HG02678 (cell line): ENCODE results near the gene NANP.
"Not testable (repeated sequence)": the region's sequence is repeated elsewhere in the genome, so short reads cannot be mapped to it uniquely, and the experiment has no call there.

Experiments
- ATAC-seq: cut with Tn5 transposase; IDR thresholded peaks from one replicate; pipeline ENCODE4 v1.9.1; 2021; ENCODE audit warnings: mild to moderate bottlenecking, moderate library complexity; ENCODE audit not compliant: unreplicated experiment

Gene NANP, protein sequence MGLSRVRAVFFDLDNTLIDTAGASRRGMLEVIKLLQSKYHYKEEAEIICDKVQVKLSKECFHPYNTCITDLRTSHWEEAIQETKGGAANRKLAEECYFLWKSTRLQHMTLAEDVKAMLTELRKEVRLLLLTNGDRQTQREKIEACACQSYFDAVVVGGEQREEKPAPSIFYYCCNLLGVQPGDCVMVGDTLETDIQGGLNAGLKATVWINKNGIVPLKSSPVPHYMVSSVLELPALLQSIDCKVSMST

DNA sequence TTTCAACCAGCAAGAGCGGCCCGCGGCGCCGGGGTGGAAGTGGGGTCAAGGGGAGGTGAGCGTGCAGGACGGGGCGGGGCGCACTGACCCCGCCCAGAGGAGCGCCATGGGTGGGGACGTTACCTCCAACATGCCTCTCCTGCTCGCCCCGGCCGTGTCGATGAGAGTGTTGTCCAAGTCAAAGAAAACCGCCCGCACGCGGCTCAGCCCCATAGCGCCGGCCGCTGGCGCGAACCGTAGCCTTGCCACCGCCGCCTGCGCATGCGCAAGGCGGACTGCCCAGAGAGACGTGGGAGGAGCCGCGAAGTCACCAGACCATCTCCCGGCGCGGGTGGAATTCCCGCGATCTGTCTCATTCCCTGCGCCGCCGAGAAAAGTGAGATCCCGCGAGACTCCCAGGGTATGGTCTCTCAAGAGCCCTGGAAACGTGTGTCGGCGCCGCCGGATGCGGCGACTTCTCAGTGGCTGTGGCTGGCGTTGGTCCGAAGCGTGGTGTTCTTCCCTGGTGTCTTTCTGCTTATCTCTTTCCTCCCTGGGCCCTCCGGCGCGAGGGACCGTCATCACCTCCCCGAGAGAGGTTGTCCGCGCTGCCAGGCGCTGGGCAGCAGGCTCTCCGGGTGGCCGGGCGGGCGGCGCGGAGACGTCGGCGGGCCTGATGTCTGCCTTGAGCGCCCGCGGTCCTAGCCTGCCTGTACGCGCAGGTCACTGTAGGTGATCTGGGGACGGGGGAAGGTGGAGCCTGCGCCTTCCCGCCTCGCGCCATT, at the start of gene NANP:
TSS of gene NANP (minus strand) at position 279 of the 764 bp plus-strand sequence. CDS start at position 213, 66 bp downstream.
- peak; percentile 80 for ATAC-seq

DNA sequence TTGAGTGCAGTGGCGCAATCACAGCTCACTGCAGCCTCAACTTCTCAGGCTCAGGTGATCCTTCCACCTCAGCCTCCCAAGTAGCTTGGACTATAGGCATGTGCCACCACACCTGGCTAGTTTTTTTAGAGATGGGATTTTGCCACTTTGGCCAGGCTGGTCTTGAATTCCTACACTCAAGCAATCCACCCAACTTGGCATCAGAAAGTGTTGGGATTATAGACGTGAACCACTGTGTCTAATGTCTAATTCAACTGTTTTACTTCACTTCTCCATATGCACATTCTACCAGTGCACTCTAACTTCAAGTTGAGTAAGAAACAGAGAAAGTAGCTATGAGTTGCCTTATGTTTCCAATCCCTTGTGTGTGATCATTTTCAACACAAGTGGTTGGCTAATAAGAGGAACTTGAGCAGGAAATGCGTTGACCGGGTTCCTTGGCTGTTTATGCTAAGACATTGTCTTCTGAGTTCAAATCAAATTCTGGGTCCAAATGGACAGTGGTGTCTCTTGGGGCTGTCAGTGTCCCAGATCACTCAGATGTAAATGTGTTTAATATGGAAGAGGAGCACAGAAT, 48.9 kb upstream of the NANP start:
- ATAC-seq: no peak

DNA sequence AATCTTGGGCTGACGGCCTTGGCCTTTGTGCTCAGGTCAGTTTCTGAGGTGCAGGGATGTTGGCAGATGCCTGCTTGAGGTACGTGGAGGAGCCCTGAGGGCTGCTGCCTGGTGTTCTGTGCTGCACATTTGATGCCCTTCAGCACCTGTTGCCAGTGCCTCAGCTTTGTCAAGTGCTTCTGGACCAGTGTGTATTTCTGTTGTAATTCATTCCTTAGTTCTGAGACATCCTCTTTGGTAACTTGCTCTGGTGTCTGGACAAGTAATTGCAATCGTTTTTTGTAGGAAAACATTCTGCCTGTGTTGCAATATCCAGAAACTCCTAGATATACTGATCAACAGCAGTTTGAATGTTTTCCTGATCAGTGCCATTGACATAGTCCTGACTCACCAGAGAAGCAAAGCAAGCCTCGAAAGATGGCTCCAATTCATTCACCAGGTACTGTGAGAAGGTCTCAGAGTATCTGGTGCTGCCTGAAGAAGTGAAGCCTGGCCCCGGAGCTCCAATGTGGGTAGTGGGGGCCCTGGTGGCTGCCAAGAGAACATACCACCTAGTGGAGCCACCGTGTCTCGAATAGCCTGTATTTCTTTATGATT, 46.1 kb upstream of the NANP start:
- ATAC-seq: no peak

DNA sequence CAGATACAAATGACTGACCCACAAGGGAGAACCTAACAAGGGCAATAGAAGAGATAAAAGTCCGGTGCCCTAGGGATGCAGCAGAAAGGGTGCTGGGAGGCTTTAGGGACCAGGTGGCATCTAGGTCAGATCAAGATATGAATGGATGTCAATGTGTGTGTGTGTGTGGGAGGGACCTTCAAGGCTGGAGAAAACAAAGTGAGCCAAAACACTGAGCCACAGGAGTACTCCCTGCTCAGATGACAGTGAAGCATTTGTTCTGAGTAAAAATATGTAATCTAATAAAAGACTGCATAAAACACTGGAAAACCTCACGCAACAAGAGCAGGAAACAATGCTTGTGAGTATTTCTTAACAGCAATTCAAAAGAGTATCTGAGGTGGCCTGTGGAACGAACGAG, 44.6 kb upstream of the NANP start:
- no peak for ATAC-seq

DNA sequence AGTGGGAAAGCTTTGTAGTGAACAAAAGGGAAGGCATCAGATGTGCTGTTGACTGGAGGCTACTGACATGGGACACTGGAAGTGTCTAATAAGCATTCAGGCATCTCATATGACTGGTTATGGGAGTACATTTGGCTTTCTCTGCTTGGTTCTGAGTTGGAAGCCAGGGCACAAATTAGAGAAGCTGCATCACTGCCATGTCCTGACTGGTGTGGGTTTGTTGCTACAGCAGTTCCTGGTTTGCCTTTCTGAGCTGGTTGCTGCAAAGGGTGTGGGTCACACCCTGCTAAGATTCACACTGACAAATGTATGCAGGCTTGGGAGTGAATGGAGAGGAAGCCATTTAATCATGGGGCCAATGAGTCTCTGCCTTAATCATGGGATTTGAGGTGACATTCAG, 36.2 kb upstream of the NANP start:
- ATAC-seq: no peak

DNA sequence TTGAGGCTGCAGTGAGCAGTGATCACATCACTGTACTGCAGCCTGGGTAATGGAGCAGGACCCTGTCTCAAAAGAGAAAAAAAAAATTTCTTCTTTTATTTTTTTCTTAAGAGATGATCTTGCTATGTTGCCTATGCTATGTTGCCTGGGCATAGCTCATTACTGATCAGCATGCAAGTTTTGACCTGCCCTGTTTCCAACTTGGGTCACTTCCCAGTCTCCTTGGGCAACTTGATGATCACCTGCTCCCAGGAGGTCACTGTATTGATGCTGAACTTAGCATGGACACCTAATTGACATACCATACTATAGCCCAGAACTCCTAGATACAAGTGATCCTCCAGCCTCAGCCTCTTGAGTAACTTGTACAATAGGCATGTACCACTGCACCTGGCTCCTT, 30.7 kb upstream of the NANP start:
- ATAC-seq: no peak

DNA sequence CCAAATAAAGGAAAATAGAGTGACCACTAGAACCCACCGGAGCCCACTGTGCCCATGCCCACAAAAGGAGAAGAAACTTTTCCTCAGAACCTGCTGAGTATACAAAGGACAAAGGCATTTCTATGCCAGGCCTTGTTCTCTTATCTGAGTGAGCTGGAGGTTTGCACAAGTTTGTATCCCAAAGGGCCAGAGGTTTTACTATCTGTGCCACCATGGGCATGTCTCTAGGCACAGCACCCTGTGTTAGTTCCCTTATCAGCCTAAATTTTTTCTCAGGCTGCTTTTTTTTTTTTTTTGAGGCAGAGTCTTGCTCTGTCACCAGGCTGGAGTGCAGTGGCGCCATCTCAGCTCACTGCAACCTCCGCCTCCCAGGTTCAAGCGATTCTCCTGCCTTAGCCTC, 29.1 kb upstream of the NANP start:
- ATAC-seq: not testable (repeated sequence)

DNA sequence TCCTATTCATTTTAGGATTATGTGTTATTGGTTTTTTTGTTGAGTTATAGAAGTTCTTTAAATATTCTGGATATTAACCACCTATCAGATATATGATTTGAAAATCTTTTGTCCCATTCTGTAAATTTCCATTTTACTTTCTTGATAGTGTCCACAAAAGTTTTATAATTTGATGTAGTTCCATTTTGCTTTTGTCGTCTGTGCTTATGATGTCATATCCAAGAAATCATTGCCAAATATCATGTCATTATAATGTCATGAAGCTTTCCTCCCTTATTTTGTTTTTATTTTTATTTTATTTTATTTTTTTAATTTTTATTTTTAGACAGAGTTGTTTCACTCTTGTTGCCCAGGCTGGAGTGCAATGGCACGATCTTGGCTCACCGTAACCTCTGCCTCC, 21.0 kb upstream of the NANP start:
- ATAC-seq: no peak

DNA sequence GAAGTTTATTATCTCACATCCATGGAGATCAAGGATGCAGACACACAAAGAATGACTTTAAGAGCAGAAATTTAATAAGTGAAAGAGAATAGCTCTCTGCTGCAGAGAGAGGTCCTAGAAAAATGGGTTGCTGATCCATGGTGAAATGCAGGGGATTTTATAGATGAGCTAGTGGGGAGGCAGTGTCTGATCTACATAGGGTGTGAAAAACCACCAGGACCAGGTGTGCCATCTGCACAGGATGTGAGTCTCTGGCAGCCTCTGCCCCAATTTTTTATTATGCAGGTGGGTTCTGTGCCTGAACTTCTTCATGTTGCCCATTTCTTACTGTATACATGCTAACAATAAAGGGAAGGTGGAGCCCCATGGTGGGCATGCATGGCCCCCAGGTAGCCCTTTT, 19.9 kb upstream of the NANP start:
- ATAC-seq: no peak

DNA sequence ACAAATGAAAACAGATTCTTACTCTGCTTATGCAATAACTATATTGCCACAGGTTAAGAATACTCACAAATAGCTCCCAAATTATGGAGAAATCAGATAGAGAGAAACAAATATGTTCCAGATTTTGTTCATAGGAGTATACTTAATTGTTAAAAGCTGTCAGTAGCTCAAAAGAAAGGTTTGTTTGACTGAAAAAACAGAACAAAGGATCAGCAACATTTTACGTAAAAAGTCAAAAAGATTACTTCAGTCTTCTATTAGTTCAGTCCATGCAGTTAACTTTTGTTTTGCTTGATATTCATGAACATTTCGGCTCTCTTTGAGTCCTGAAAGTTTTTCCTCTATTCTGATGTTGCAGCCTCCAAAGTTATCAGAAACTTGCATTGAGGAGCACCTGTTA, 13.4 kb upstream of the NANP start:
- no peak for ATAC-seq

DNA sequence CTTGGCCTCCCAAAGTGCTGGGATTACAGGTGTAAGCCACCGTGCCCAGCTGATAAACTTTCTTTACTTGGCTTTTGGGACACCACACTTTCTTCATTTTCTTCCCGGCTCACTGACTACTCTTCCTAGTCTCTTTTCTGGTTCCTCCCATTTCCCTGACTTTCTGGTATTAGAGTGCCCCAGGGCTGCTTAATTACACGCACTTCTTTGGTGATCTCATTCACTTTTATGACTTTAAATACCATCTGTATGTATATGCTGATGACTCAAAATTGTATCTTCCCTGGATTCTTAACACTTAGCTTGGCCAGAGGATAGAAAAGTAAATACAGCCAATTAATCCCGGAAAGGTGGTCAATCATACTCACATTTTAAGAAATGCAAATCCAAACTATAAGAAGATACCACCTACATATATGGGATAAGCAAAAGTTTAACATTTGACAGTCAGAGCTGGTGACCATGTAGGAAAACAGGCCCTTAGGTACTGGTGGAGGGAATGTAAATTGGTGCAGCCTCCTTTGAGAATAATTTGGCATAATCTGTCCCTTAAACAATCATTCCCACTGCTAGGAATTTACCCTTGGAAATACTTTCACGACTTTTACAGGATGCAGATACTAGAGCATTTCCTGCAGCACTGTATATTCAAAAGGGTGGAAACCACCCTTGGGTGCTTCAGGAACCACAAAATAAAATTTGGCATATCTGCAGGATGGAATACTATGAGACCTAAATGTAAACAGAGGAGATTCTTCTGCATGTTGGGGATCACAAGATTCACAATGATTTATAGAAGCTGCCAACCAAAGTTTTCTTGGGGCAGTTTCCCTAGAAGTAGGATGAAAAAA, 9.4 kb upstream of the NANP start:
- no peak for ATAC-seq

DNA sequence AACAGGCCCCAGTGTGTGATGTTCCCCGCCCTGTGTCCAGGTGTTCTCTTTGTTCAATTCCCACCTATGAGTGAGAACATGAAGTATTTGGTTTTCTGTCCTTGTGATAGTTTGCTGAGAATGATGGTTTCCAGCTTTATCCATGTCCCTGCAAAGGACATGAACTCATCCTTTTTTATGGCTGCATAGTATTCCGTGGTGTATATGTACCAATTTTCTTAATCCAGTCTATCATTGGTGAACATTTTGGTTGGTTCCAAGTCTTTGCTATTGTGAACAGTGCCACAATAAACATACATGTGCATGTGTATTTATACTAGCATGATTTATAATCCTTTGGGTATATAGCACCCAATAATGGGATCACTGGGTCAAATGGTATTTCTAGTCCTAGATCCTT, 6.8 kb upstream of the NANP start:
- ATAC-seq: not testable (repeated sequence)

DNA sequence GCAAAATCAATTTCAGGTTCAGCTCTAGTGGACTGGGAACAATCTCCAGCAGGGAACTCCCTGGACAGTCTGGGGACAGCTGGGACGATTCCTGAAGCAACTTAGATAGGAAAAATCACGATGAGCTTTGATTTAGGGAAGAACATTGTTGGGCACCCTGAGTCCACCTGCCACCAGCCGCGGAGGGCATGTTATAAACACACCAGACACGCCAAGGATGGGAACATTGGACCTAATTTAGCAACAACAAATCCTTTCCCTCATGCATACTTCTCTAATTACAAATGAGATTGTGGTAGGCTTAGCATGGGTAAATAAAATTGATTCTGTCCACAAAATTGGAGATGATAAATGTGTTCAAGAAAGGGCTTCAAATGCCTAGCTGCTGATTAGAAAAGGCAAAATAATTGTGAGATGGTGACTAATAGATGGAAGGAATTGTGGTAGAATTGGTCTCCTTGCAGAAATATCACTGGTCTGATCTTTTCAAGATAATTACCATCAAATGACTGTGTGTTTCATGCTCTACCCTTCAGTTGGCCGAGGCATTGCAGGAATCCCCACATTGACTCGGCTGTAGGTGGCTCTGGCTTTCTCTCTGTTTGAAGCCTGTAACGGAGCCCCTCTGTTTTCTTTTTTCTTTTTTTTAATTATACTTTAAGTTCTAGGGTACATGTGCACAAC, 6.1 kb upstream of the NANP start:
- no peak for ATAC-seq

DNA sequence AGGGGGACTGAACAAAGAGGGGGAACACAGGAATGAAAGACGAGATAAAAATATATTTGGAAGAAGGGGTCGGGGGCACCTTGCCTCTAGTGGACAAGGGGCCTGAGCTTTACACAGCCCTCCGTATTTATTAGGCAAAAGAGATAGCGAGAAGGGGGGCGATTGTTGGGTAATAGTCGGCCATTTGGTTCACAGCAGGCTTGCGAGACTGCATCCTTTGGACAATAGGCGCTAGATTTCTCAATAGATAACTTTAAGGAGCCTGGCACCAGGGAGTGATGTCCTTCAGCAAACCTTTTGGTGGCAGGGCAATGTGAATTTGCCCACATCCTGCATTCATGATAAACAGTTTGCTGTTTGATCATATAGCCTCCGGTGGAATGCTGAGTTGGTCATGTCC, 3.0 kb upstream of the NANP start:
- ATAC-seq: no peak

DNA sequence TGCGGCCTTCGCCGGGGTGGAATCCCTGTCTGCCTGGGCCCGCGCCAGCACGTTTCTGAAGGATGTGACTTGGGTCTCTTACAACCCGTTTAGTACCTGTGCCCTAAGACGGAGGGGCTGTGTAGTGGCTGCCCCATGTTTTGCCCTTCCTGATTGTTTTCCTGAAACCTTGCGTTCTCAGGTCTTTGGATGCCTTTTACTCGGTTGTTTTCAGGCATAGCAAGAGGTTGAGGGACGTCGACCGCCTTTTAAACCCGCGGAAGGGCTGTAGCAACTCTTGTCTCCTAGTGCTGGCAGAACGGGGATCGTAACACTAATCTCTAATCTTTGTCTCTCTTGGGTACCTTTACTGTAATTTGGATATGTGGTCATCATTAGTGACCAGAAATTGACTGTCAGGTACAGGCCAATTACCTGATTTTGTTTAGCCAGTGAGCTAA, 706 bp upstream of the NANP start:
- no peak for ATAC-seq

DNA sequence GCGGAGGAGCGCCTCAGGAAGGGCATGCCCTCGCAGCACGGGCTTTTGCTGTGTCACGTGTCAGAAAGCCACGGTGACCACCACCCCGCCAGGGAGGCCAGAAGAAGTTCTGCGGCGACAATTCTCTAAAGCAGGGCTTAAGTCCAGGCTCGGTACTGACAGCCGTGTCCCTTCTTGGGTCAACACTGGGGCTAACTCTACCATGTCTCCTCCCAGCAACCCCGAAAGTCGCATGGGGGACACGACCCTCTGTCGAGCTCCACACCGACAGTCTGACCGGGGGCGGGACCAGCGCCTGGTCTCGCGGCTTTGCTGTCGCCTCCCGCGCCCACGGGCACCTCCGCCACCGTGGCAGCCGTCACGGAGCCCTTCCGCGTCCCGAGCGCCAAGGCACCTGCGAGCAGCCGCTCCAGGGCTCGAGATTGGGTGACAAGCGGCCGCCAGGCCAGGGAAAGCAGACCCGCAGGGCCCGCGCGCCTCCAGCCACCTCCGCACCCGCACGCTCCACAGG, 534 bp downstream of the NANP start:
- ATAC-seq: peak; percentile 22

DNA sequence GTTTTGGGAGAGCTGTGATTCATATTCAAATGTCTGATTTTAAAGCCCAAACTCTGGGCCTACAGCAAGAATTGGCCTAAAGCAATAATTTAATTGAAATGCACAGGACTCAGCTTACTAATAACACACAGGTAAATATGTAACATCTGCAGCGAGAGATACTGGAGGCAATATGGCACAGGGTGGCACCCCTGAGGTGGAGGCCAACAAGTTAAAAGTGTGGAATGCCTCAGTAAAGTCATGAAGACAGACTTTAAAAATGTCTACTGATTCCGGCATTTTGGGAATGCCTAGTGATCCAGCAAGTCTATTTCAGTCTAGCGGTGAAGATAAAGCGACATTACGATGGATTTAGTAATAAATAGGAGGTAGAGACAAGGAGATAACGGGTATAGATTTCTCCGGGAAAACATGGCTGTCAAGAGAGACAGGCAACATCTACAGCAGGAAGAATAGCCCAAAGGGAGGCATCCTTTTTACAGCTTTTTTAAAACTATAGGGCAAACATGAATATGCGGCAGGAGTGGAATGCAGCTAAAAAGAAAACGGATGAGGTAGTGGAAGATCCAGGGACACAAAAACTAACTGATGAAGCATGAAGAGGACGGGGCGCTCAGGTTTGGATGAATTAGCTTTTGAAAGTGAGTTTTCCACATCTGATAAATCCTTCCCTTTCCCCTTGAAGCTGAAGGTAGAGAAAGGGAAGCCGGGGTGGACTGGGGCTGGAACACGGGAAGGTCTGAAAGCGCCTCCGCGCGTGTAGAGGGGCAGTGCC, 1.2 kb downstream of the NANP start:
- no peak for ATAC-seq

DNA sequence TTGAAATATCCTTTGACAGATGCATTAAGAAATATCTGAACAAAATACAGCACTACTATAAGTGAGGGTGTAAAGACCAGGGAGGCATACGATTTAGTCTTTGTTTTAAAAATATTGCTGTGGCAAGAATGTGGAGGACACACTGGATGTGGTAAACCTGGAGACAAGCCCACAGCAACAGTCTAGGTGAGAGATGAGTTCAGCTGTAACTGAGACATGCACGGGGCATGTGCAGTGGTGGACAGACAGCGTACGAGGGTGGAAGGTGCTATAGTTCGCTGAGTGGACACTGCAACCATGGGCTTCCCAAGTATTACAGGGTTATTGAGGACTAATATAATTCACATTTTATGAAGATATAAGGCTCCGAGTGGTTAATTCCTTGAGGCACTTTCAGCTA, 1.8 kb downstream of the NANP start:
- no peak for ATAC-seq

DNA sequence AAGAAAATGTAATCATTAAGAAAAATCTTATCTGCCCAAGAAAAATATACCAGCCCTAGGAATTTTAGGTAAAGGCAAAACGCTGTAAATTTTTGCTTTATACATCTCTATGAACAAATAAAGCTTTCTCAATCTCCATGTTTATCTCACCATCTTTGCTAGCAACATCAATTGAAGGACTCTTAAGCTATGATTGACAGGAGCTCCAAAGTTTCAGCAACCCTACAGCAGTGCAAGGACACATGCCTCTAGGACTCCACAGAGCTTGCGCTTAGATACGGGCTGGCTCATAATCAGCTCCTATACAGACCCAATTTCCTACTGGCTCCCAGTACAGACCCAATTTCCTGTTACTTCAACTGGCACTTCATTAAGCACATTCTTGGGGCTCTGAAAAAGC, 4.3 kb downstream of the NANP start:
- ATAC-seq: no peak
